Adrenal gland (tissue), 5 donors: ENCODE data around the gene DDC.

Experiments
- CTCF ChIP-seq, 6 experiments: fragments of 450-650 bp in 4 of 6; fragments of 200-600 bp in 2 of 6; sonication (generic) in 1 of 6; IDR thresholded peaks; 1 replicate in 5 of 6; 2 replicates in 1 of 6; pipeline versions ENCODE4 v1.5.1 to v1.8.0; 2016 to 2021; ENCODE audit warnings: antibody characterized with exemption in 6 of 6, mild to moderate bottlenecking in 2 of 6, moderate library complexity in 1 of 6
- POLR2A ChIP-seq, 2 donors: fragments of 450-650 bp; IDR thresholded peaks; one replicate each; pipeline ENCODE4 v1.6.1; 2017; ENCODE audit warnings: antibody characterized with exemption in 2 of 2, mild to moderate bottlenecking in 2 of 2, moderate library complexity in 1 of 2
- donor health status: DM: no; HTN: no; CAD: no.

GRCh38 chr7:50554431-50555322 is 10.5 kb downstream of the DDC start:
- TF ChIP-seq CTCF (IDR thresholded peaks at IDR 0.05) = no peak
- TF ChIP-seq POLR2A (IDR thresholded peaks at IDR 0.05) = no peak
